Stimulated activated CD8-positive, alpha-beta memory T cell treated with anti-CD3 and anti-CD28 coated beads, Interleukin-12 subunit alpha, Interleukin-12 subunit beta, amount 100 ng/mL, for 1 hour (primary cell): Measurements from ENCODE around the gene ZDHHC19.
"Not testable (repeated sequence)": the region's sequence is repeated elsewhere in the genome, so short reads cannot be mapped to it uniquely, and the experiment has no call there.

Experiments
- DNase-seq: peaks from one replicate; pipeline ENCODE4 v3.0.0-alpha.2; 2020; ENCODE audit warnings: low read depth

The ZDHHC19 gene, protein sequence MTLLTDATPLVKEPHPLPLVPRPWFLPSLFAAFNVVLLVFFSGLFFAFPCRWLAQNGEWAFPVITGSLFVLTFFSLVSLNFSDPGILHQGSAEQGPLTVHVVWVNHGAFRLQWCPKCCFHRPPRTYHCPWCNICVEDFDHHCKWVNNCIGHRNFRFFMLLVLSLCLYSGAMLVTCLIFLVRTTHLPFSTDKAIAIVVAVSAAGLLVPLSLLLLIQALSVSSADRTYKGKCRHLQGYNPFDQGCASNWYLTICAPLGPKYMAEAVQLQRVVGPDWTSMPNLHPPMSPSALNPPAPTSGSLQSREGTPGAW

DNA sequence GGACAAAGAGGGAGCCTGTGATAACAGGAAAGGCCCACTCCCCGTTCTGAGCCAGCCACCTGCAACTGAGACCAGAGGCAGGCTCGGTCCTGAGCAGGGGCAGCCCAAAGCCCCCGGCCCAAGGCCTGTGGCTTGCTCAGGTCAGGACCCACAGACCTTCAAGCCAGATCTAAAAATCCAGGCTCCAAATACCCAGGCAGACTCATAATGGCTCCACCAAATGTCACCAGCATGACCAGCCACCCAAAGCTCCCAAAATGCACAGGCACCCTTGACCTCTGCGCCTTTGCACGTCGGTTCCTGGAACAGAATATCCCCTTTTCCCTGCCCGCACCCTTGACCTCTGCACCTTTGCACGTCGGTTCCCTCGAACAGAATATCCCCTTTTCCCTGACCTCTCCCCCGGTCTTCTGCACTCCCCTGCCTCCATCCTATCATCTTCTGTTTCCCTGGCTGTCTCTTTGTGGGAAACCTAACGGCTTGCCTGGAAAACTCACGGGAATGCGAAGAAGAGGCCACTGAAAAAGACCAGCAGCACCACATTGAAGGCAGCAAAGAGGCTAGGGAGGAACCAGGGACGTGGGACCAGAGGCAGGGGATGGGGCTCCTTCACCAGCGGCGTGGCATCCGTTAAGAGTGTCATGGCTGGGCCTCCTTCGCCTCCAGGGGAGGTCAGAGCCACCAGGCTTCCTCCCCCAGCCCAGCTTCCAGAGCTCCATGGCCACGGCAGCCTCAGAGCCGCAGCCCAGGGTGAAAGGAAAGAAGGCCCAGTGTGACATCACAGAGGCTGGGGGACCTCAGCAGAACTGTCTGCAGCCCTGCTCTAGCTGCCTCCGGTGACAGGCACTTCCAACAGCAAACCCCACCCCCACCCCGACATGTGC lies at the start of gene ZDHHC19:
Gene ZDHHC19 (minus strand): TSS at position 728 of the 884 bp plus-strand sequence. CDS start 85 bp downstream, at position 643.
- no peak for DNase-seq

DNA sequence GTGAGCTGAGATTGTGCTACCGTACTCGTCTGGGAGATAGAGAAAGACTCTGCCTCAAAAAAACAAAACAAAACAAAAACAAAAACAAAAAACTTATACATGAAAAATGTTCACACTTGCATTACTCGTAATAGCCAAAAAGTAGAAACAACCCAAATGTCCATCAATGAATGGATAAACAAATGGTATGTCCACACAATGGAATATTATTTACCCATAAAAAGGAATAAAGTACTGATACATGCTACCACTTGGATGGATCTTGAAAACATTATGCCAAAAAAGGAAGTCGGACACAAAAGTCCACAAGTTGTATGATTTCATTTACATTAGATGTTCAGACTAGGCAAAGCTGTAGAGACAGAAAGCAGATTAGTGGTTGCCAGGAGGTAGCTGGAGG lies 49.6 kb upstream of the ZDHHC19 start:
- DNase-seq: no peak

DNA sequence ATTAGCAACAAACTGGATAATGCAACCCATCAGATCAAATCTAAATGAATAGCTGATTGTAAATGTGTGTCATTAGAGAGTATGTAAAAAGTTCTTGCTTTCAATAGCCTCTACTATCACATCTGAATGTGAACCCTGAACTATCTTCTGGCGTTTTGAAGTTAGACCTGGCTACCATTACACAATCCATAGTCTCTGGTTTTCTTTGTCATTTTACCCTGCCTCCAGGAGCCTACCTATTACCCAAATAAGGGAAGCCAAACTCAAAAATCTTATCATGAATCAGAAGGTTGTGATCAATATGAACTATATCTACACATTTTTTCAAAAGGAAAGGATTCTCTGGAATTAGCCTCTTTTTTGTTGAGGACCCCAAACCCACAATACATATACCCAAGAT lies 44.6 kb upstream of the ZDHHC19 start:
- DNase-seq: no peak

DNA sequence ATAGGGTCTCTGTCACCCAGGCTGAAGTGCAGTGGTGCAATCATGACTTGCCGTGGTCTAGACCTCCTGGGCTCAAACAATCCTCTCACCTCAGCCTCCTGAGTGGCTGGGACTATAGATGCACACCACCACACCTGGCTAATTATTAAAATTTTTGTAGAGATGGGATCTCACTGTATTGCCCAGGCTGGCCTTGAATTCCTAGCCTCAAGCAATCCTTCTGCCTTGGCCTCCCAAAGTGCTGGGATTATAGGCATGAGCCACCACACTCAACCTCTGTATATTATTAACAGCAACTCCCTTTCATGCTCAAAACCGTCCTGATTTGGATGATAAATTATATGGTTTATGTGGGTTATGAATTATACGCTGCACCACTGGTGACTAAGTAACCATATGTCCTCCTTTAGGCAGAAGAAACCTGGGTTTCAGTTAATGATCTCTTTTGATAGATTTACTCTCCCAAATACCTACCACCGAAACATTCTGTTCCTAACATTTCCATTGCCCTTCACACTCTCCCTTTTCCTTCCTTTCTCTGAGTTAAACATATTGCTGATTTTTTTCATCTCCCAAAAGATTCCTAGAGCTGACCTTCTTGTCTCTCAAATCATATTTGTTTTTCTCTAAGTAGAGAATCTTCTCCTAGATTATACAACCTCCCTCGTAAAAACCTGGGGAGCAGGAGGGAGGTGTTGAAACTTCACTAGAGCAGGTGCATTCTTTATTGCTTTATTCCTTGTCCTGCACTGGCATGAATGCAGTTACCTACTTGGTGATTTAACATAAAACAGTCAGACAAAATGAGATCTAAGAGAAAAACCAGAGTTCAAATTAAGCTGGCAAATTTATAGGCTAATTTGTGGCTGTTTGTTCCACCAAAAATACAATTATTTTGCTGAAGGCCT lies 43.4 kb upstream of the ZDHHC19 start:
- no peak for DNase-seq

DNA sequence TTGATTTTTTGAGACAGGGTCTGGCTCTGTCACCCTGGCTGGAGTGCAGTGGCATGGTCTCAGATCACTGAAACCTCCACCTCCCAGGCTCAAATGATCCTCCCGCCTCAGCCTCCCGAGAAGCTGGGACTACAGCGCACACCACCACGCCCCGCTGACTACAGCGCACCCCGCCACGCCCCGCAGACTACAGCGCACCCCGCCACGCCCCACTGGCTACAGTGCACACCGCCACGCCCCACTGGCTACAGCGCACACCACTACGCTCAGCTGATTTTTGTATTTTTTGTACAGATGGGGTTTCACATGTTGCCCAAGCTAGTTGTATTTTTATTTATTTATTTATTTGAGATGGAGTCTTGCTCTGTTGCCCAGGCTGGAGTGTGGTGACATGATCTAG lies 40.7 kb upstream of the ZDHHC19 start:
- no peak for DNase-seq

DNA sequence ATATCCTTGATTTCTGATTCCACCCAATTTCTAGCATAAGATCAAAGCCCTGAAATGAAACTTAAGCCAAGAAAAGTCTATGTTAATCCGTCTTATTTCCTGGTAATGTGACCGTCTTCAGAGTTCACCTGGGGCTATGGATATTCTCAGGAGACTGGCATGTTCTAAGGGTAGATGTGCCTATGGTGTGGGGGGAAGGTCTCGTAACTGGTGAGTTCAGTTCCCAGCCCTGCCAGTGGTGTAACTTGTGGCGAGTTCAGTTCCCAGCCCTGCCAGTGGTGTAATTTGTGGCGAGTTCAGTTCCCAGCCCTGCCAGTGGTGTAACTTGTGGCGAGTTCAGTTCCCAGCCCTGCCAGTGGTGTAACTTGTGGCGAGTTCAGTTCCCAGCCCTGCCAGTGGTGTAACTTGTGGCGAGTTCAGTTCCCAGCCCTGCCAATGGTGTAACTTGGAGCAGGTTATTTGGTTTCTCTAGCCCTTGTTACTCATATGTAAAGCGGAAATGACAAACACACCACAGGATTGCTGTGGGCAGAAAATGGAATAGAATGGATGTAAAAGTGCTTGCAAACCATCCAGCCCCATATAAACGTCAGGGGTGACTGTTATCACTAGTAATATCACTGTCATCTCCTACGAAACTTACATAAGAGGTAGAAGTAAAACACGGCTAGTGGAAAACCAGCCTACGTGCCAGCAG lies 35.6 kb upstream of the ZDHHC19 start:
- no peak for DNase-seq

DNA sequence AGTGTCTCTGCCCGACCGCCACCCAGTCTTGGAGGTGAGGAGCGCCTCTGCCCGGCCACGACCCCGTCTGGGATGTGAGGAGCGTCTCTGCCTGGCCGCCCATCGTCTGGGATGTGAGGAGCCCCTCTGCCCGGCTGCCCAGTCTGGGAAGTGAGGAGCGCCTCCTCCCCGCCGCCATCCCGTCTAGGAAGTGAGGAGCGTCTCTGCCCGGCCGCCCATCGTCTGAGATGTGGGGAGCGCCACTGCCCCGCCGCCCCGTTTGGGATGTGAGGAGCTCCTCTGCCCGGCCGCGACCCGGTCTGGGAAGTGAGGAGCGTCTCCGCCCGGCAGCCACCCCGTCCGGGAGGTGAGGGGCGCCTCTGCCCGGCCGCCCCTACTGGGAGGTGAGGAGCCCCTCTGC lies 33.0 kb upstream of the ZDHHC19 start:
- not testable (repeated sequence) for DNase-seq

DNA sequence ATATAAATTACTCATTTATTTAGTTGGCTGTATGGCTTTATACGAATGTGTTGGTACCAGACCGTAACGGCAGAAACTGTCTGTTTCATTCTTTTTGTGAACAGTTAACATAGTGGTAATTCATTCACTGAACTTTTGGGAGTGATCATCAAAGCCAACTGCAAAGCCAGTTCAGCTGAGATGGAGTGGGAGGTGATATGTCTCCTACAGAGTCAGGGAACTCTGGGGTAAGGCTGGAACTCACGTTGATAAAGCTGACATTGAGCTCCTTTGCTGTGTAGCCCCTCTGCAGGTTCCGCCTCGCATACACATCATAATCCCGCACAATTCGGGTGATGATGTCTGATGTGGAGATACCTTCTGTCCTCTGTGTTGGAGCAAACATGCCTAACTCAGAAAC lies 30.5 kb upstream of the ZDHHC19 start:
- no peak for DNase-seq

DNA sequence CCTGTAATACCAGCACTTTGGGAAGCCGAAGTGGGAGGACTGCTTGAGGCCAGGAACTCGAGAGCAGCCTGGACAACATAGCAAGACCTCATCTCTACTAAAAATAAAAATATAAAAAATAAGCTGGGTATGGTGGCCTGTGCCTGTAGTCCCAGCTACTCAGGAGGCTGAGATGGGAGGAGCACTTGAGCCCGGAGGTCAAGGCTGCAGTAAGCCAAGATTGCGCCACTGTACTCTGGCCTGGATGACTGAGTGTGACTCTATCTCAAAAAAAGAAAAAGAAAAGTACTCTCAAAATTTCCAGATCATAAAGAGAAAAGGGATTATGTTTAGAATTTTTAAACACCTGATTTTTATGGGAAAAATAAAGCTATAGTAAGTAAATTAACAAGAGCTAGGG lies 29.2 kb upstream of the ZDHHC19 start:
- no peak for DNase-seq

DNA sequence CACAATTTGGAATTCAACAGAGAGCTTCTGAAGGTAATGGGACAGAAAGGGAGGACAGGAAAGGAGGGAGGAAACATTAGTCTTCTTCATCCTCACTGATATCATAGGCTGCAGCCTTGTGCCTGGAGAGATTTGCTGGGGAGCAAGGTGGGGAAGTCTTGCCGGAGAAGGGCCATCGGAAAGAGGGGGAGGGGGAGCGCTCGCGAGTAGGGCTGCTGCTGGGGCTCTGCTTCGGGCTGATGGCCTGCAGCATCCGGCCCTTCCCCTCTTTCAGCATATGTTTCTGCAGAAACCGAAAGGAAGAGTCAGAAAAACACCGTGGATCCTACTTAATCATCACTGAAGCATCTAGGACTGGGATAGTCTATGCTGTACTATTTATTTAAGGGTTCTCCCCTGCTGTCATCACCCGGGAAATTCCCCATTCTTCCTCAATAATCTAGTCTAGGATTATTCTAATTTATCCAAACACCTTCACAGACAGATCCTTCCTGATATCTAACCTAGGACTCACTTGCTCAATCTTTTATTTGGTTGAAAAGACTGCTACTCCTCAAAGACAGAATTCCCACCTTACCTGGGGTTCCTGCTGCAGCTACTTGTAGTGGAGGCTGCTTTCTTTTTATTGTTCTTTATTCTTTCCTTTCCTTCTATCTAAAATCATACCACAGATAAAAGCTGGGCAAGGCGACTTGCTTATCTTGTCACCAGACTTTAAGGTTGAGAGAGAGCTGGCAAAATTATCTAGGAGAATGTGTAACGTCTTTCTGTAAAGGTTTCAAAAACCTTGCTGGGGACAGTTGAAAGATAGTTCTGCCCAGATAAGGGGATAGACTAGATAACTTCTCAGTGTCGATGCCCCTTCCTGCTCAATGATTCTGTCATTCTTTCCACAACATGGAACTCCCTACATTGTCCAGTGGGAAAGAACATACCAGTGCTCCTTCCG lies 27.7 kb upstream of the ZDHHC19 start:
- no peak for DNase-seq

DNA sequence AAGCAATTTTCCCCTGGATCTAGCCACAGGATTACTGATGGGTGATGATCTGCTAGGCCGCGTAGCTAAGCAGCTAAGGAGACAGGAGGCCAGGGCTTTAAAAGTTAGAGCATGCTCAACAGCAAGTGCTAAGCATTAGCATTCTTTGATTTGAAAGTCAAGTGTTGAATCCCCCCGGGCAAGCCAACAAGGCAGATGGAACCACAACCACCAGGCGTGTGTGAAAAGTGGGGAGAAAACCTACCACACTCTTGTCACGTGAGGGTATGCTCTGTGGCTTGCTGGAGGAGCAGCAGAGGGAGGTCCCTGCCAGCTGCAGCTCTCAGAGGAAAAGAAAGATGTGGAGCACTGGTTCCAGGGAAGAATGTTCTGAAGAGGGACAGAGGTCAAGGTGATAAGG lies 26.0 kb upstream of the ZDHHC19 start:
- no peak for DNase-seq

DNA sequence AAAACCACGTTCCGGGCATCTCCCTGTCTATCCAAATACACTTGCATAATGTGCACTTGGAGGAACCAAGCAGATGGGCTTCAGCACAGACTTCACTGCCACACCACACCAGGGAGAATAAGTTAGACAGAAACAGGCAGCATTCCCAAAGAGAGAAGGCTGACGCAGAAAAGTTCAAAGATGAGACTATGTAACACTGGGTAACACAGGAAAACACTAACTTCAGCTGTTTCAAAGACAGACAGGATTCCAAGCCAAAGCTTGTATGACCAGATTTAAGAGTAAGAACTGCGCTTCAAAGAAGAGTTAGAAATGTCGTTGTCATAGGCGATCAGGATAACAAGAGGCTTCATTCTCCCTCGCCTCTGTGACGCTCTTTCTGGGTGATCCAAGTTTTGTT lies 25.0 kb upstream of the ZDHHC19 start:
- DNase-seq: no peak

DNA sequence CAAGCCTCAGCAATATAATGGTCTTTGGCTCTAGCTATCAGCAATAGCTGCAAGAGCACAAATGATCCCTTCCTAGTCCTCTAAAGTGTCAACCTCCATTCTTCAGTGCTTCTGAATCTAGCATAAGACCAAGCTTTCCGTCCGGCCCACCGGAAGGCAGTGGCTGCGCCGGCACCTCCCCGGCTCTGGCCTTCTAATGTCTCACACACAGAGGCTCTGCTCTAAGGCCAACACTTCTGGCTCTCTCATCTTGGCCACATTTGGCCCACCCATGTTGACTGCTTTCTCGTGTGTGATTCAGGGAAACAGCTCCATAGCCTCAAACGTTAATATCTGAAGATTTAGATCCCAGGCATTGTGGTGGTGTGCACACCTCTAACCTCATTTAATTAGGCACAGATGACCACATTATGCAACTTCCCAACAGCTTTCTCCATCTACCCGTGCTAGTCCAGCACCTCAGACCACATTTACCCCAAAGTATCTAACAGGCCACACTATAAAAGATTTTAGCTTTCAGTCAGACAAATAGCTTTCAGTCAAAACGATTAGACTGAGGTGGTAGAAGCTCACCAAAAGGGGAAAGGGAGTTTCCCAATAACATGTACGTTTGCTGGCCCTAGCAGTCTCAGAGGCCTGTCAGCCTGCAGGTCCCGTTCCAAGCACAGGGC lies 24.4 kb upstream of the ZDHHC19 start:
- DNase-seq: no peak

DNA sequence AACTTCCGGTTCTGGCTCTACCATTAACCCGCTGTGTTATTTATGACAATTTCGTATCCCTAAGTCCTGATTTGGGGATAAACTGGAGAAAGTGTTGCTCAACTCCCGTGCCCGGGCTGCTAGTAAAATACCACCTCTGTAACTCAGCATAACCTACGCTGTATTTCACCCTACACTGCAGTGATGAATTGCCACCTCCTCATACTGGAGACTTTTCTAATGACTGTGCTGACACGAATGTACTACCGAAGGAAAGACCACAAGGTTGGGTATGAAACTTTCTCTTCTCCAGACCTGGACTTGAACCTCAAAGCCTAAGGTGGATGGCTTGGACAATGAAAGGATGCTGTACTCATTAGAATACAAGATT lies 21.7 kb upstream of the ZDHHC19 start:
- no peak for DNase-seq

DNA sequence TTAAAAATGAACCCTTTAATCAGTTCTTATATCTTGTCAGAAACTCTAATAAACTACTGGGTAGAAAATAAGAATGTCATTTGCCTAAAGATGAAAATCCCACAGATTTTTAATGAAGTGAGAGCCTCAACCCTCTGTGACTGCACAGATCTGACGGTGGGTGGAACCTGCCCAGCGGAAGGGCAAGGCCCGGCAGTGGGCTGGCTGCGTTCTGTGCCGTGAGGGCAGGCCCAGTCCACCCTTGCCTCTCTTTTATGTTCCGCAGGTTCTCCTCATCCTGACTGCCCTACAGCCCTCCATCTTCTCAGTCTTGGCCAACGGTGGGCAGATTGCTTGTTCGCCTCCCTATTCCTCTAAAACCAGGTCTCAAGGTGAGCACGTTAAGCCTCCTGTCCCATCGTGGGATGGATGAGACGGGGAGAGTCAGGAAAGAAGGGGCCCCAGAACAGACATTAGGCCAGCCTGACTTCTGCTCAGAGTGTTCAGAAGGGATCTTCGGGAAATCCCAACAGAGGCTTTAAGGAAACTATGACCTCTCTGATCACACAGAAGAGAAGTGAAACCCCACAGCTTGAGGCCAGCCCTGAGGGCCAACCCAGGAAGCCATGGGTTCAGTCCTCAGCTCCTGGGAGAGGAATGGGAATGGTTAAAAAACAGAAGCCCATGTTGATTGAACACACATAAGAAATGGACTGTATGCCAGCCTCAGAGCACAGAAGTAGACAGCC lies 21.1 kb upstream of the ZDHHC19 start:
- DNase-seq: no peak

DNA sequence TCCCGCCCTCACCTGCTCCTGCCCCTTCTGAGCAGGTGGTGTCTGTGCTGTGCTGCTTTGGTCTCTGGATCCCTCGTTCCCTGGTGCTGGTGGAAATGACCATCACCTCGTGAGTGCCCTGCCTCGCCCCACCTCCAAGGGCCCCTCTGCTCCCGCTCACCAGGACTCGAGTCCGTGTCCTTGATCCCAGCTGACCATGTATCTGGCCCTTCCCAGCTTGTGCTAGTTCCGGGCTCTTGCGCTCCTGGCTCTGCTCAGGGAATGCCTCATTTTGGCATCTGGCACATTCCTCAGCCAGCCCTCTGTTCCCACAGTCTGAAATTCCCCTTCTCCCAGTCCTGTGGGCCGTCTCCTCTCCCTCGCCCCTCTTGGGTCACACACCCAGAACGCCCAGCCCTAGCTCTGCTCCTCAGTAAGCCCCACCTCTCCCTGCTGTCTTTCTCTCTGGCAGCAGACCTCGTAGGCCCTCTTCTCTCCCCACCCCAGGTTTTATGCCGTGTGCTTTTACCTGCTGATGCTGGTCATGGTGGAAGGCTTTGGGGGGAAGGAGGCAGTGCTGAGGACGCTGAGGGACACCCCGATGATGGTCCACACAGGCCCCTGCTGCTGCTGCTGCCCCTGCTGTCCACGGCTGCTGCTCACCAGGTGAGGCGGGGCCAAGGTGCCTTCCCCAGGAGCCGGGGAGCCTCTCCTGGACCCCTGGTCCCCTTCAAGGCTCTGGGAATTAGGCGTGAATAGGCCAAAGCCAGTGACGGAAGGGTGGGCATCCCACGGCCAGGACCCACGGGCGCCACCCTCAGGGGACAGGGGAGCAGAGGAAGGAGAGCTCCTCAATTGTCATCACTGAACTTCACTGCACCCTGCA lies 16.7 kb upstream of the ZDHHC19 start:
- no peak for DNase-seq

DNA sequence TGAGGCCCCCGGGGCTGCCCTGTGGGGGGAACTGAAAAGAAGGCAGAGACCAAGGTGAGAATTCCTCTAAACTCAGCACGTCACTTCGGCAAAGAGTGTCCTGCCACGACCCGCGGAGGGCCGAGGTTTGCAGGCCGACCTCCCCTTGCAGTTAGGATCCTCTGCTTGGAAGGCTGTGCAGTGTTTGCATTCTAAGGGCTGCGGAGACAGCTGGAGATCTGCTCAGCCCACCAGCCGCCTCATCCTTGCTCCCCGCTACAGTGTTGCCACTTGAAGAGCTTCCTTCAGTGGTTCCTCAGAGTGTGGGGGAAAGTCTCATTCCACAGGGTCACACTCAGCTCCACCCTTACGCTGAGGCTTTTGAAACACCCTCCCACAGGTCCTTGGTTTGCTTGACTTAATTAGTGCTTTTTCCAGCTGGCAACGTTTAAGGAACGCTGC lies 15.9 kb upstream of the ZDHHC19 start:
- DNase-seq: no peak

DNA sequence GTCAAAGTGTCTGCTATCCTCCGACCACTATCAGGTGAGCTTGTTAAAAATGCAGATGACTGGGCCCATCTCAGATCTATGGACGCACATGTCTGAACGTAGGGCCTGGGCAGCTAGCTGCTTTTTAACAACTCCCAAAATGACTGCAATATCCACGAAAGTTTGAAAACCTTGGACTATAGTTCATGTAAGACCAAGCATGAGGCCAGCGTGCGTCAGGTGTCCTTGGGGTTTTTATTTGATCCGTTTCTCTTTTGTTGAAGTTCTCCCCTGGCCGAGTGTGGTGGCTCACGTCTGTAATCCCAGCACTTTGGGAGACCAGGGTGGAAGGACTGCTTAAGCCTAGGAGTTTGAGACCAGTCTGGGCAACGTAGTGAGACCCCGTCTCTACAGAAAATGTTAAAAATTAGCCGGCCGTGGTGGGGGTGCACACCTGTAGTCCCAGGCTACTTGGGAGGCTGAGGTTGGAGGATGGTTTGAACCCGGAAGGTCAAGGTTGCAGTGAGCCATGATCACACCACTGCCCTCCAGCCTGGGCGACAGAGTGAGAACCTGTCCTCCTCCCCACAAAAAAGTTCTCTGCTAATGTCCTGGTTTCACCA lies 14.7 kb upstream of the ZDHHC19 start:
- DNase-seq: no peak
